Neutrophil (primary cell): Measurements from ENCODE around the gene MRPL18.

Experiments
- H3K27ac ChIP-seq: fragments of 200-600 bp; sonication (generic); 2 replicates; pipeline ENCODE4 v1.5.1; 2016; ENCODE audit warnings: mild to moderate bottlenecking, moderate library complexity
- H3K27me3 ChIP-seq: fragments of 200-600 bp; sonication (generic); 2 replicates; pipeline ENCODE4 v1.6.0; 2016; ENCODE audit warnings: mild to moderate bottlenecking
- H3K36me3 ChIP-seq: fragments of 200-600 bp; sonication (generic); 2 replicates; pipeline ENCODE4 v1.5.1; 2017
- H3K4me1 ChIP-seq, 2 experiments: fragments of 200-600 bp in 1 of 2; sonication (generic) in 1 of 2; 1 replicate in 1 of 2; 2 replicates in 1 of 2; pipeline versions ENCODE4 v1.5.1 to v1.6.1; 2013 to 2016; ENCODE audit warnings: low read depth in 1 of 2, low read length in 1 of 2, mild to moderate bottlenecking in 1 of 2, moderate library complexity in 1 of 2; ENCODE audit not compliant: control insufficient read depth in 1 of 2, insufficient read depth in 1 of 2
- H3K4me3 ChIP-seq, 2 experiments: fragments of 200-600 bp in 1 of 2; sonication (generic) in 1 of 2; 1 replicate in 1 of 2; 2 replicates in 1 of 2; pipeline ENCODE4 v1.5.1; 2013 to 2016; ENCODE audit warnings: low read depth in 1 of 2, low read length in 1 of 2, mild to moderate bottlenecking in 1 of 2, moderate library complexity in 1 of 2
- H3K9me3 ChIP-seq: fragments of 200-600 bp; sonication (generic); 2 replicates; pipeline ENCODE4 v1.5.1; 2016
- TF ChIP-seq, protein P1 (sequence below): fragments of 200-600 bp; sonication (generic); IDR thresholded peaks from 2 replicates; pipeline ENCODE4 v1.5.1; 2016; ENCODE audit warnings: antibody characterized with exemption

Gene MRPL18

DNA sequence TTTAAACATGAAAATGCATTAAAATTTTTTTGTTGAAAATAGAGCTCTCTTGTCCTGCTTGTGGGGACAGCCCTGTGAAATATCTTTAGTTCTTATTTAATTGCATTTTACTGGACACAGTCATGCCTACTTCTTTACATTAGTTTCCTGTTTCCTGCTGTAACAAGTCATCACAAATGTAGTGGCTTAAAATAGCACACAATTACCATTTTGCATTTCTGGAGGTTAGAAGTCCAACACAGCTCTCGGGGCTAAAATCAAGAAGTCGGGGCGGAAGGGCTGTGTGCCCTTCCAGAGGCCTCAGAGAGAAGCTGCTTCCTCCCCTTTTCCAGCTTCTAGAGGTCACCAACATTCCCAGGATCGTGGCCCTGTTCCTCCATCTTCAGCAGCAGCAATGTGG lies 39.3 kb downstream of the MRPL18 start:
- H3K9me3 ChIP-seq: no peaks in the 10 kb centered on the region

DNA sequence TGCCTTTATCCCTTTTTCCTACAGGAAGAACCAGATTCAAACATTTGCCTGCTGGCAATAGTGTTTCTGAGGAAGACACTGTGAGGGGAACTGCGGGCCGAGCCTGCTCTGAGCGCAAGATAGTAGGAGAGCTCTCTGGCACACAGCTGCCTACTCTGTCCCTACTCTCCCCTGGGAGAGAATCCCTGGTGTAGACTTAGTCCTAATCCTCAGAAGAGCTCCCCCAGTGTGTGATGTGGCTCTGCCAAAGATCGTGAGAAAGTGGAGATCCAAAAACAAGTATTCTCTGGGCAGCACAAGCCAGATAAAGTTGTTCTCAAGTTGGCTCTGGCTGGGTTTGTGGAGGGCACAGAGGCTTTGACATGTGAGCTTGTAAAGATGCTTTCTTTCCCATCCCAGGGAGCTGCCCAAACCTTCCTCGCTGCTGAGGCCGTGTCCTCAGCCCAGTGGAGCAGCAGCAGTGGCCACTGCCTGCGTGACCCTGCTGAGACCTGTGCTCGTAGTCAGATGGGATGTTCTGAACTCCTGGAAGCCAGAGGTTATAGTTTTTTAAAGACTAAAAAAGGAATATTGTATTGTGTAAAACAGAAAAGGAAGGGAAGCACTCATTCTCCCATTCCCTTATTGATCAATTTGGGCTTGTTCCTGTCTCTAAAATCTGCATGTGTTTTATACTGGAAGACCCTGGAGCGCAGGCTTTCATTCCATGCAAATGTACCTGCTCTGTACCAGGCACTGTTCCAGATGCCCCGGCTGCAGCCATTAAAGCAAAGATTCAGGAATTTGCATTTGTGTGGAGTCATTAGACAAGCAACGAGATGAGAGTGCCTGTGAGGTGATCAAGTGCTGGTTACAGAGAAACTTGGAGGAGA lies 40.5 kb downstream of the MRPL18 start:
- Histone ChIP-seq H3K9me3 (no peaks in the 10 kb centered on the region), H3K4me3 (no peak overlapping the region), H3K4me1 (peaks cover 0 to 6% of the 10 kb centered on the region in 2 experiments), H3K27ac (no peak overlapping the region), H3K36me3 (no peaks in the 10 kb centered on the region), H3K27me3 (no peaks in the 10 kb centered on the region)
- TF ChIP-seq, protein P1, sequence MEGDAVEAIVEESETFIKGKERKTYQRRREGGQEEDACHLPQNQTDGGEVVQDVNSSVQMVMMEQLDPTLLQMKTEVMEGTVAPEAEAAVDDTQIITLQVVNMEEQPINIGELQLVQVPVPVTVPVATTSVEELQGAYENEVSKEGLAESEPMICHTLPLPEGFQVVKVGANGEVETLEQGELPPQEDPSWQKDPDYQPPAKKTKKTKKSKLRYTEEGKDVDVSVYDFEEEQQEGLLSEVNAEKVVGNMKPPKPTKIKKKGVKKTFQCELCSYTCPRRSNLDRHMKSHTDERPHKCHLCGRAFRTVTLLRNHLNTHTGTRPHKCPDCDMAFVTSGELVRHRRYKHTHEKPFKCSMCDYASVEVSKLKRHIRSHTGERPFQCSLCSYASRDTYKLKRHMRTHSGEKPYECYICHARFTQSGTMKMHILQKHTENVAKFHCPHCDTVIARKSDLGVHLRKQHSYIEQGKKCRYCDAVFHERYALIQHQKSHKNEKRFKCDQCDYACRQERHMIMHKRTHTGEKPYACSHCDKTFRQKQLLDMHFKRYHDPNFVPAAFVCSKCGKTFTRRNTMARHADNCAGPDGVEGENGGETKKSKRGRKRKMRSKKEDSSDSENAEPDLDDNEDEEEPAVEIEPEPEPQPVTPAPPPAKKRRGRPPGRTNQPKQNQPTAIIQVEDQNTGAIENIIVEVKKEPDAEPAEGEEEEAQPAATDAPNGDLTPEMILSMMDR: no peak

More for the DNA sequence above, 39.3 kb downstream of the MRPL18 start:
- TF ChIP-seq, protein P1: no peak
- Histone ChIP-seq H3K27ac (no peak overlapping the region), H3K4me3 (no peak overlapping the region), H3K4me1 (peaks cover 0 to 6% of the 10 kb centered on the region in 2 experiments), H3K36me3 (no peaks in the 10 kb centered on the region), H3K27me3 (no peaks in the 10 kb centered on the region)

DNA sequence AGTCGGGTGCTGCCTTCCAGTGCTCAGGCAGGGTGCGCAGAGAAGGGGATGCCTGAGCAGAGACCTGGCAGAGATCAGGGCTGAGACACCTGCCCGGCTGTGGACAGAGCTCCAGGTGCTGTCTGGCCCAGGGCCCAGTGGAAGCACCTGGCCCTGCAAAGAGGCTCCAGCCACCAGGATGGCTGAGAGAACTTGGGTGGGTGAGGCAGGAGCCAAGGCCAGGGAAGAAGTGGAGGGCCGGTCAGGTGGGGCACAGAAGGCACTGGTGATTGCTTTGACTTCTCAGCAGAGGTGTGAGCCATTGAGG lies 41.1 kb downstream of the MRPL18 start:
- H3K4me3 ChIP-seq: no peak overlapping the region
- TF ChIP-seq, protein P1: no peak
- H3K27ac ChIP-seq: no peak overlapping the region
- peaks cover 0 to 6% of the 10 kb centered on the region in 2 experiments for H3K4me1 ChIP-seq
- no peaks in the 10 kb centered on the region for H3K9me3 ChIP-seq
- no peaks in the 10 kb centered on the region for H3K27me3 ChIP-seq
- H3K36me3 ChIP-seq: no peaks in the 10 kb centered on the region

DNA sequence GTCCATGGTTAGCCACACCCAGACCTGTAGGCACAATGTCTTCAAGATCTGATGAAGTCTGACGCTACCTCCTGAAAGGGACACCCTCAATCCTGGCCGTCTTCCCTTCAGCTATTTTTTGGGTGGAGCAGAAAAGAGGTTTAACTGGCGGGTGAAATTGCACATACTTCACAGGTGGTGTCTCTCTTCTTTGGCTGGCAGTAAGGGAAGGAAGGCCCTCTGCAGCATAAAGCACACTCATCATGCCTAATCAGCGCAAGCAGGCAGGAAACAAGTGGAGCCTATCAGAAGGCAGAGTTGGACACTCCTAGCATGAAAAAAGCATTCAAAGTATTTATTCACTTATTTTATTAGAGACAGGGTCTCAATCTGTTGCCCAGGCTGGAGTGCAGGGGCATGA lies 42.7 kb downstream of the MRPL18 start:
- Histone ChIP-seq H3K36me3 (no peaks in the 10 kb centered on the region), H3K4me1 (peaks cover 0 to 6% of the 10 kb centered on the region in 2 experiments), H3K27me3 (no peaks in the 10 kb centered on the region), H3K9me3 (no peaks in the 10 kb centered on the region), H3K27ac (no peak overlapping the region), H3K4me3 (no peak overlapping the region)
- TF ChIP-seq, protein P1: no peak

DNA sequence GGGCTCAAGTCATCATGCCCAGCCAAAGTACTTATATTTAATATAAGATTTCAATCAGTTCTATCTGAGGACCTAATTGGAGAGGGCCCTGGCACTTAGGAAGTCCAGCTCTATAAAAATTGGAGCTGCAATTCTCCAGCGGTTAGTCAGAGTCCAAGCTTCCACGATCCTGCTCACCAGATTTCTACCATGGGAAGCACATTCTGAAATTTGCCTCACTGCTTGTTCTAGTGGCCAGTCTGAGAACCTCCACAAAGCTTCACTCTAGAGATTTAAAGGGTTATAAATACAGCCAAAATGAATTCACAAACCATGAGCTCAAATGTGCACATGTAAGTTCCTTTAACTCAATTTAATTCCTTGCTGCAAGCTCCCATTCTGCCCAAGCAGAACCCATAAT lies 43.3 kb downstream of the MRPL18 start:
- no peak overlapping the region for H3K27ac ChIP-seq
- H3K27me3 ChIP-seq: no peaks in the 10 kb centered on the region
- H3K4me3 ChIP-seq: no peak overlapping the region
- peaks cover 0 to 6% of the 10 kb centered on the region in 2 experiments for H3K4me1 ChIP-seq
- TF ChIP-seq, protein P1: no peak
- H3K9me3 ChIP-seq: no peaks in the 10 kb centered on the region
- H3K36me3 ChIP-seq: no peaks in the 10 kb centered on the region
